Liver (tissue), 9 donors: ENCODE measurements around the gene DGCR8. TPM values are rescaled to one million over a fixed set of nuclear protein-coding genes. Genes with fewer than 3 reads are reported as not detected.

Source experiments
- DNase-seq: peaks from one replicate; pipeline ENCODE4 v3.0.0-alpha.2; 2017; ENCODE audit warnings: low spot score
- H3K27ac ChIP-seq, 2 donors: one replicate each; pipeline ENCODE4 v1.7.0; 2013; ENCODE audit warnings: inconsistent platforms in 2 of 2, low read length in 2 of 2, control low read depth in 1 of 2, low read depth in 1 of 2, mild to moderate bottlenecking in 1 of 2
- H3K27me3 ChIP-seq, 4 donors: one replicate each; pipeline versions ENCODE4 v1.6.1 to v1.7.0; 2013; ENCODE audit warnings: low read length in 3 of 4, inconsistent platforms in 1 of 4, mild to moderate bottlenecking in 1 of 4, moderate library complexity in 1 of 4; ENCODE audit not compliant: control insufficient read depth in 4 of 4, insufficient read depth in 4 of 4
- H3K36me3 ChIP-seq, 4 donors: one replicate each; pipeline versions ENCODE4 v1.6.1 to v1.7.0; 2013; ENCODE audit warnings: low read length in 3 of 4, mild to moderate bottlenecking in 3 of 4, low read depth in 1 of 4, moderate library complexity in 1 of 4; ENCODE audit not compliant: control insufficient read depth in 4 of 4, insufficient read depth in 3 of 4
- H3K4me1 ChIP-seq, 4 donors: one replicate each; pipeline versions ENCODE4 v1.6.1 to v1.7.0; 2013; ENCODE audit warnings: low read length in 3 of 4, mild to moderate bottlenecking in 3 of 4, moderate library complexity in 1 of 4; ENCODE audit not compliant: control insufficient read depth in 4 of 4, insufficient read depth in 4 of 4
- H3K4me3 ChIP-seq, 3 donors: one replicate each; pipeline versions ENCODE4 v1.6.1 to v1.7.0; 2013; ENCODE audit warnings: low read length in 3 of 3, control low read depth in 1 of 3, low read depth in 1 of 3, mild to moderate bottlenecking in 1 of 3
- H3K9ac ChIP-seq, 2 donors: one replicate each; pipeline ENCODE4 v1.7.0; 2013; ENCODE audit warnings: low read length in 2 of 2, mild to moderate bottlenecking in 2 of 2, moderate library complexity in 2 of 2, control low read depth in 1 of 2, low read depth in 1 of 2
- H3K9me3 ChIP-seq, 4 donors: one replicate each; pipeline versions ENCODE4 v1.6.1 to v1.7.0; 2013; ENCODE audit warnings: low read length in 3 of 4; ENCODE audit not compliant: control insufficient read depth in 4 of 4
- CTCF ChIP-seq: fragments of 150-350 bp; IDR thresholded peaks from 2 replicates; pipeline ENCODE4 v1.5.1; 2017; ENCODE audit warnings: improper control_type of control experiment, low read depth, low read length; ENCODE audit not compliant: missing input control
- FOXA1 ChIP-seq: IDR thresholded peaks from 2 replicates; pipeline ENCODE4 v1.6.1; 2016; ENCODE audit warnings: antibody characterized with exemption
- FOXA2 ChIP-seq: IDR thresholded peaks from 2 replicates; pipeline ENCODE4 v1.6.1; 2016; ENCODE audit warnings: antibody characterized with exemption
- HNF4A ChIP-seq, 2 donors: conservative IDR thresholded peaks; 2 replicates each; pipeline ENCODE4 v1.6.1; 2016; ENCODE audit warnings: antibody characterized with exemption in 2 of 2, mild to moderate bottlenecking in 2 of 2
- HNF4G ChIP-seq: IDR thresholded peaks from 2 replicates; pipeline ENCODE4 v1.6.1; 2016; ENCODE audit warnings: antibody characterized with exemption
- JUND ChIP-seq, 2 donors: IDR thresholded peaks; 2 replicates each; pipeline ENCODE4 v1.6.1; 2016; ENCODE audit warnings: antibody characterized with exemption in 2 of 2
- NR2F2 ChIP-seq: IDR thresholded peaks from 2 replicates; pipeline ENCODE4 v1.6.1; 2016; ENCODE audit warnings: antibody characterized with exemption
- RAD21 ChIP-seq, 2 donors: IDR thresholded peaks; 2 replicates each; pipeline ENCODE4 v1.6.1; 2016; ENCODE audit warnings: antibody characterized with exemption in 2 of 2, mild to moderate bottlenecking in 2 of 2
- SP1 ChIP-seq: IDR thresholded peaks from 2 replicates; pipeline ENCODE4 v1.6.1; 2018; ENCODE audit warnings: antibody characterized with exemption, mild to moderate bottlenecking
- TAF1 ChIP-seq: conservative IDR thresholded peaks from 2 replicates; pipeline ENCODE4 v1.6.1; 2016; ENCODE audit warnings: antibody characterized with exemption, mild to moderate bottlenecking
- YY1 ChIP-seq: IDR thresholded peaks from 2 replicates; pipeline ENCODE4 v1.6.1; 2016; ENCODE audit warnings: antibody characterized with exemption, mild to moderate bottlenecking
- WGBS: extraction: QIAGEN DNeasy Blood & Tissue Kit; methylation state at CpG from one replicate; pipeline ENCODE4 v1.1.7; 2013; 5-methylcytosine and 5-hydroxymethylcytosine counted together
- polyA plus RNA-seq, 2 donors: library from polyadenylated mRNA; stranded (reverse) in 1 of 2; unstranded in 1 of 2; fragments of 200-250 nt in 1 of 2; fragments of >200 nt in 1 of 2; fragmentation: Nextera tagmentation in 1 of 2; extraction: Ambion mirVana in 1 of 2; gene quantifications; one replicate each; pipeline versions ENCODE4 v1.2.1 to v1.2.3, GENCODE V29; 2013 to 2015
- total RNA-seq, 2 donors: library from RNA; depleted of rRNA; stranded (reverse); fragments of >200 nt; gene quantifications; one replicate each; pipeline ENCODE4 v1.2.3, GENCODE V29; 2014
- TF ChIP-seq, protein P1 (sequence below): IDR thresholded peaks from 2 replicates; pipeline ENCODE4 v1.6.1; 2016; ENCODE audit warnings: antibody characterized with exemption
- TF ChIP-seq, protein P2 (sequence below): IDR thresholded peaks from 2 replicates; pipeline ENCODE4 v1.6.1; 2016; ENCODE audit warnings: antibody characterized with exemption, mild to moderate bottlenecking
- TF ChIP-seq, protein P3 (sequence below): IDR thresholded peaks from 2 replicates; pipeline ENCODE4 v1.6.1; 2016; ENCODE audit warnings: antibody characterized with exemption
- donor health status: healthy.
- donor health status: healthy.
- donor health status: healthy.
- donor health status: healthy.
- donor health status: healthy.

The DGCR8 gene
- total and polyA plus RNA-seq, 4 donors: 7.9 to 27.1 (median 15.8) TPM

DNA sequence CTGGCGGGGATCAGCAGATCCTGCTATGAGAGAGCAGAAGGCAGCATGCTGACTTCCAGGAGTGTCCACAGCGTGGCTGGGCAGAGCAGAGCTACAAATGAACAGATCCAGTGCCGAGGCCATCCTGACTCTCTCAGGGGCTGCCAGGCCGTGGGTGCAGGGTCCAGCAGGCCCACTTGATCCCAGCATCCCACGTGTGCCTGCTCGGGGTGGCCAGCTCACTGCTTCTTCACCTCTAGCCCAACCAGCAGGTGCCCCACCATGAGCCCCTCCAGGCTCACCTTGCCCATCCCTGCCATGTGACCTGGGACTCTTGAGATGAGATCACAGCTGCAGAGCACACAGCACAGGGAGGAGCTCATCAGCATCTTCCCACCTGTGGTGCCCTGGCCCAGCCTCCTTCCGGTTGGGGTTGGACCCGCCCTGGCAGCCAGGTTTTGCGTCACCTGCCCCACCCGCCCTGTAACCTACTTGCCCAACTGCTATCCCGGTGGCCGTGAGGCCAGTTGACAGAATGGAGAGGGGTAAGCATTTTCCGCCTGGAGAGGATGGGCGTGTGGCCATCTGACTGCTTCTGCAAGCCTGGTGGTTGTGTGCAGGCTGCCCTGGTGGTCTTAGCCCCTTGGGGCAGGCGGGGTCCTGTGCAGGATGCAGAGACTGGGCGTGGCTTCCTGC is 48.2 kb upstream of the DGCR8 start:
- Histone ChIP-seq H3K27me3 (no peaks in the 10 kb centered on the region), H3K9me3 (no peaks in the 10 kb centered on the region), H3K9ac (no peak overlapping the region), H3K4me3 (no peak overlapping the region), H3K36me3 (peaks cover 0 to 3% (median under 1%) of the 10 kb centered on the region in 4 donors), H3K27ac (no peak overlapping the region), H3K4me1 (peaks cover 13 to 25% (median 19%) of the 10 kb centered on the region in 4 donors)
- no peak for DNase-seq
- no peak for TF ChIP-seq FOXA2
- no peak for TF ChIP-seq HNF4G
- TF ChIP-seq, protein P1, sequence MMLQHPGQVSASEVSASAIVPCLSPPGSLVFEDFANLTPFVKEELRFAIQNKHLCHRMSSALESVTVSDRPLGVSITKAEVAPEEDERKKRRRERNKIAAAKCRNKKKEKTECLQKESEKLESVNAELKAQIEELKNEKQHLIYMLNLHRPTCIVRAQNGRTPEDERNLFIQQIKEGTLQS: no peak
- no peak for TF ChIP-seq FOXA1
- no peak for TF ChIP-seq CTCF
- no peak for TF ChIP-seq HNF4A (conservative IDR thresholded peaks at IDR 0.05)
- no peak for TF ChIP-seq RAD21 (IDR thresholded peaks at IDR 0.05)
- TF ChIP-seq SP1: no peak
- no peak for TF ChIP-seq NR2F2
- WGBS: 92% methylated on average over 16 of the region's 16 CpGs

DNA sequence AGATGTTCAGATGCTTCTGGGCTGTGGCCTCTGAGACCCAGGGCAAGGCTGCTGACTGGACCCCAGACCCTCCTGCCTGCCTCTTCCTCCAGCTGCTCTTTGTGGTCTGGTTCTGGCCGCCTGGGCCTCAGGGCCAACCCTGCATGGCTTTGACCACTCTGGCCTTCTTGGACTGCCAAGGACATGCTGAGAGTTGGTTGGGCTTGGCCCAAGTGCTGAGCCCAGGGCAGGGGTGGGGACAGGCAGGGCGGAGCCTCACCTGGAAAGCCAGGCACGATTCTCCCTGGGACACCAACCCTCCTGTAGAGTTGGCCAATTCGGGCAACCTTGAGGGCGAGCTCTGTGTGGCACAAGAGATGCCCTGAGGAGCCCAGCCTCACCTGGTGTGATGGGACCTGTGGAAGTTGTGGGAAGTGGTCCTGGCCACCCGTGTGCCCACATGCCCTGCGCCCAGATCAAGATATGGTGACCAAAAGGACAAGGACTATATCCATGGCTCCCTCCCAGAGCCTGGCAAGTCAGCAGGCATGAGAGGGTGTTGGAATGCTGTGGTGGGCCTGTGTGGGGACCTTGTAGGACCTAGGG is 47.5 kb upstream of the DGCR8 start:
- H3K9me3 ChIP-seq: no peaks in the 10 kb centered on the region
- peaks cover 13 to 25% (median 19%) of the 10 kb centered on the region in 4 donors for H3K4me1 ChIP-seq
- TF ChIP-seq FOXA2 (no peak), YY1 (no peak), FOXA1 (no peak), JUND (IDR thresholded peaks at IDR 0.05) (no peak), RAD21 (IDR thresholded peaks at IDR 0.05) (no peak), HNF4A (conservative IDR thresholded peaks at IDR 0.05) (no peak), SP1 (no peak), TAF1 (no peak), HNF4G (no peak)
- TF ChIP-seq, protein P2, sequence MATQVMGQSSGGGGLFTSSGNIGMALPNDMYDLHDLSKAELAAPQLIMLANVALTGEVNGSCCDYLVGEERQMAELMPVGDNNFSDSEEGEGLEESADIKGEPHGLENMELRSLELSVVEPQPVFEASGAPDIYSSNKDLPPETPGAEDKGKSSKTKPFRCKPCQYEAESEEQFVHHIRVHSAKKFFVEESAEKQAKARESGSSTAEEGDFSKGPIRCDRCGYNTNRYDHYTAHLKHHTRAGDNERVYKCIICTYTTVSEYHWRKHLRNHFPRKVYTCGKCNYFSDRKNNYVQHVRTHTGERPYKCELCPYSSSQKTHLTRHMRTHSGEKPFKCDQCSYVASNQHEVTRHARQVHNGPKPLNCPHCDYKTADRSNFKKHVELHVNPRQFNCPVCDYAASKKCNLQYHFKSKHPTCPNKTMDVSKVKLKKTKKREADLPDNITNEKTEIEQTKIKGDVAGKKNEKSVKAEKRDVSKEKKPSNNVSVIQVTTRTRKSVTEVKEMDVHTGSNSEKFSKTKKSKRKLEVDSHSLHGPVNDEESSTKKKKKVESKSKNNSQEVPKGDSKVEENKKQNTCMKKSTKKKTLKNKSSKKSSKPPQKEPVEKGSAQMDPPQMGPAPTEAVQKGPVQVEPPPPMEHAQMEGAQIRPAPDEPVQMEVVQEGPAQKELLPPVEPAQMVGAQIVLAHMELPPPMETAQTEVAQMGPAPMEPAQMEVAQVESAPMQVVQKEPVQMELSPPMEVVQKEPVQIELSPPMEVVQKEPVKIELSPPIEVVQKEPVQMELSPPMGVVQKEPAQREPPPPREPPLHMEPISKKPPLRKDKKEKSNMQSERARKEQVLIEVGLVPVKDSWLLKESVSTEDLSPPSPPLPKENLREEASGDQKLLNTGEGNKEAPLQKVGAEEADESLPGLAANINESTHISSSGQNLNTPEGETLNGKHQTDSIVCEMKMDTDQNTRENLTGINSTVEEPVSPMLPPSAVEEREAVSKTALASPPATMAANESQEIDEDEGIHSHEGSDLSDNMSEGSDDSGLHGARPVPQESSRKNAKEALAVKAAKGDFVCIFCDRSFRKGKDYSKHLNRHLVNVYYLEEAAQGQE: no peak
- TF ChIP-seq, protein P1: no peak
- TF ChIP-seq, protein P3, sequence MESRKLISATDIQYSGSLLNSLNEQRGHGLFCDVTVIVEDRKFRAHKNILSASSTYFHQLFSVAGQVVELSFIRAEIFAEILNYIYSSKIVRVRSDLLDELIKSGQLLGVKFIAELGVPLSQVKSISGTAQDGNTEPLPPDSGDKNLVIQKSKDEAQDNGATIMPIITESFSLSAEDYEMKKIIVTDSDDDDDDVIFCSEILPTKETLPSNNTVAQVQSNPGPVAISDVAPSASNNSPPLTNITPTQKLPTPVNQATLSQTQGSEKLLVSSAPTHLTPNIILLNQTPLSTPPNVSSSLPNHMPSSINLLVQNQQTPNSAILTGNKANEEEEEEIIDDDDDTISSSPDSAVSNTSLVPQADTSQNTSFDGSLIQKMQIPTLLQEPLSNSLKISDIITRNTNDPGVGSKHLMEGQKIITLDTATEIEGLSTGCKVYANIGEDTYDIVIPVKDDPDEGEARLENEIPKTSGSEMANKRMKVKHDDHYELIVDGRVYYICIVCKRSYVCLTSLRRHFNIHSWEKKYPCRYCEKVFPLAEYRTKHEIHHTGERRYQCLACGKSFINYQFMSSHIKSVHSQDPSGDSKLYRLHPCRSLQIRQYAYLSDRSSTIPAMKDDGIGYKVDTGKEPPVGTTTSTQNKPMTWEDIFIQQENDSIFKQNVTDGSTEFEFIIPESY: no peak
- peak overlapping the region; percentile 72 to 90 for H3K27ac ChIP-seq
- whole genome bisulfite sequencing: 95% methylated on average over 7 of the region's 7 CpGs
- no peaks in the 10 kb centered on the region for H3K27me3 ChIP-seq
- H3K36me3 ChIP-seq: peaks cover 0 to 5% (median 4%) of the 10 kb centered on the region in 4 donors
- no peak for DNase-seq
- H3K4me3 ChIP-seq: no peak overlapping the region
- H3K9ac ChIP-seq: no peak overlapping the region
